Measurements from ENCODE around the gene DIO3. TPM values are rescaled to one million over a fixed set of nuclear protein-coding genes. Genes with fewer than 3 reads are reported as not detected.

The DIO3 gene
- total RNA-seq, 6 experiments from 2014 or later: not detected

DNA sequence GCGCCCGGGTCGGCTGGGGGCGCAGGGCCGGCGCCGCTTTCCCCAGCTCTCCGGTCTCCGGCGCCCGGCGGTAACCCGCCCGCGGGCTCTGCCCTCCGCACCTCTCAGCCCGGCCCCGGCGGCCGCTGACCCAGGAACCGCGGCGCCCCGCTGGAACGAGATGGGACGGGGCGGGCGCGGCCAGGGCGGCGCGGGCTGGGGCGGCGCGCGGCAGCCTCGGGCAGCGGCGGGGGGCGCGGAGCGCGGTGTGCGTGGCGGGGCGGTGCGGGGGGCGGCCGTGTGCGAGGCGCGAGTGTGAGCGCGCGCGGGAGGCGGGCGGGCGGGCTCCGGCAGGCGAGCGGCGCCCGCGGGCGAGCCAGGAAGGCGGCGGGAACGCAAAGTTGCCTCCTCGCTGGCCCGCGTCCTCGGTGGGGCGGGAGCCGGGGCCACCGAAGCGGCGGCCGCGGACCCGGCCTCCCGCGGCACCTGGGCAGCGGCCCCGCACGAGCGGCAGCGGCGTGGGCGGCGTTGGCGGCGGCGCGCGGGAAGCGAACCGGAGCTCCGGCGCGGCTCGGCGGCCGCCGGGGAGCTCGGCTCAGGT, 671 bp upstream of the DIO3 start:
- Mint-ChIP-seq H3K36me3 (ENCODE audit: low read depth) (no peaks in the 10 kb centered on the region), H3K4me1 (ENCODE audit: low read depth) (no peaks in the 10 kb centered on the region), H3K4me3 (no peak overlapping the region), H3K27ac (no peak overlapping the region), H3K9me3 (peaks cover 17% of the 10 kb centered on the region), H3K27me3 (ENCODE audit: insufficient read depth) (peaks cover 21% of the 10 kb centered on the region)
- DNase-seq: no peak
- TF ChIP-seq, protein P1, sequence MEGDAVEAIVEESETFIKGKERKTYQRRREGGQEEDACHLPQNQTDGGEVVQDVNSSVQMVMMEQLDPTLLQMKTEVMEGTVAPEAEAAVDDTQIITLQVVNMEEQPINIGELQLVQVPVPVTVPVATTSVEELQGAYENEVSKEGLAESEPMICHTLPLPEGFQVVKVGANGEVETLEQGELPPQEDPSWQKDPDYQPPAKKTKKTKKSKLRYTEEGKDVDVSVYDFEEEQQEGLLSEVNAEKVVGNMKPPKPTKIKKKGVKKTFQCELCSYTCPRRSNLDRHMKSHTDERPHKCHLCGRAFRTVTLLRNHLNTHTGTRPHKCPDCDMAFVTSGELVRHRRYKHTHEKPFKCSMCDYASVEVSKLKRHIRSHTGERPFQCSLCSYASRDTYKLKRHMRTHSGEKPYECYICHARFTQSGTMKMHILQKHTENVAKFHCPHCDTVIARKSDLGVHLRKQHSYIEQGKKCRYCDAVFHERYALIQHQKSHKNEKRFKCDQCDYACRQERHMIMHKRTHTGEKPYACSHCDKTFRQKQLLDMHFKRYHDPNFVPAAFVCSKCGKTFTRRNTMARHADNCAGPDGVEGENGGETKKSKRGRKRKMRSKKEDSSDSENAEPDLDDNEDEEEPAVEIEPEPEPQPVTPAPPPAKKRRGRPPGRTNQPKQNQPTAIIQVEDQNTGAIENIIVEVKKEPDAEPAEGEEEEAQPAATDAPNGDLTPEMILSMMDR (IDR thresholded peaks at IDR 0.05): no peak

DNA sequence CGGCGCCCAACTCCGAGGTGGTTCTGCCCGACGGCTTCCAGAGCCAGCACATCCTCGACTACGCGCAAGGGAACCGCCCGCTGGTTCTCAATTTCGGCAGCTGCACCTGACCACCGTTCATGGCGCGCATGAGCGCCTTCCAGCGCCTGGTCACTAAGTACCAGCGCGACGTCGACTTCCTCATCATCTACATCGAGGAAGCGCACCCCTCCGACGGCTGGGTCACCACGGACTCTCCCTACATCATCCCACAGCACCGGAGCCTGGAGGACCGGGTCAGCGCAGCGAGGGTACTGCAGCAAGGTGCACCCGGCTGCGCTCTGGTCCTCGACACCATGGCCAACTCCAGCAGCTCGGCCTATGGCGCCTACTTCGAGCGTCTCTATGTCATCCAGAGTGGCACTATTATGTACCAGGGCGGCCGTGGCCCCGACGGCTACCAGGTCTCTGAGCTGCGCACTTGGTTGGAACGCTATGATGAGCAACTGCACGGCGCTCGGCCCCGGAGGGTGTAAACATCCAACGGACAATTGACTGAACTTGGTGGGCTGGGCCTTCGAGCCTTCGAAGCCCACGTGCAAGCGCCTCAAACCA, 699 bp downstream of the DIO3 start:
- H3K27ac Mint-ChIP-seq: no peak overlapping the region
- TF ChIP-seq, protein P1 (IDR thresholded peaks at IDR 0.05): no peak
- peaks cover 34% of the 10 kb centered on the region for H3K27me3 Mint-ChIP-seq (ENCODE audit: insufficient read depth)
- no peak for DNase-seq
- no peaks in the 10 kb centered on the region for H3K4me1 Mint-ChIP-seq (ENCODE audit: low read depth)
- H3K9me3 Mint-ChIP-seq: peaks cover 15% of the 10 kb centered on the region
- no peak overlapping the region for H3K4me3 Mint-ChIP-seq
- no peaks in the 10 kb centered on the region for H3K36me3 Mint-ChIP-seq (ENCODE audit: low read depth)

DNA sequence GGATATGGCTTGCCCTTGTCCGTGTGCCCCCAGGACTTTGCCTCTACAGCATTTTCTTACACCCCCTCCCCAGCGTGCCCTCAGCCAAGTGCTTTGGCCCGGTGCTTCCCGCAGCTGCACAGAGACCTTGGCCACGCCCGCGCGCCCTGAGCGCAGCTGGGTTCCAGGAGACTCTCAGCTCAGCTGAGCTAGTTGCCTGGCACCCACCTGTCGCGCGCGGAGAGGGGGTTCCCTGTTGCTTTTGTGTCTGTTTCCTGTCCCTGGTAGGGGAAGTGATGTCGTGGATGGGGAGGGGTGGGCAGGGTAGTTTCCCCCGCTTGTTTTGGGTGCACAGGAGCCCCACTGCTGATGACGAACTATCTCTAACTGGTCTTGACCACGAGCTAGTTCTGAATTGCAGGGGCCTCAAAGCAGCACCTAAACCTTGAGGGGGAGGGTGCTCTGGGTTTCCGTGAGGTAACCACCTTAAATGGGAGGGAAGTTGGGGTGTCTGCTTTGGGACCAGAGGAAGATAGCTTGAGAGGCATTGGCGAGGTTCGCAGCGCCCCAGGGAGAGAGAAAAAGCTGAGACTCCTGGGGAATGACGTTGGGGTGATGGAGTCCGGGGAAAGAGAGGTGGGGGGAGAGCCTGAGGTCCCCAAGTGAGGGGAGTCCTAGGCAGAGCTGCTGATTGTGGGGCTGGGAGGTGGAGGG, 1.5 kb downstream of the DIO3 start:
- Mint-ChIP-seq H3K4me1 (ENCODE audit: low read depth) (no peaks in the 10 kb centered on the region), H3K27me3 (ENCODE audit: insufficient read depth) (peaks cover 36% of the 10 kb centered on the region), H3K36me3 (ENCODE audit: low read depth) (no peaks in the 10 kb centered on the region), H3K9me3 (peaks cover 15% of the 10 kb centered on the region), H3K27ac (no peak overlapping the region), H3K4me3 (no peak overlapping the region)
- TF ChIP-seq, protein P1 (IDR thresholded peaks at IDR 0.05): no peak
- DNase-seq: no peak

DNA sequence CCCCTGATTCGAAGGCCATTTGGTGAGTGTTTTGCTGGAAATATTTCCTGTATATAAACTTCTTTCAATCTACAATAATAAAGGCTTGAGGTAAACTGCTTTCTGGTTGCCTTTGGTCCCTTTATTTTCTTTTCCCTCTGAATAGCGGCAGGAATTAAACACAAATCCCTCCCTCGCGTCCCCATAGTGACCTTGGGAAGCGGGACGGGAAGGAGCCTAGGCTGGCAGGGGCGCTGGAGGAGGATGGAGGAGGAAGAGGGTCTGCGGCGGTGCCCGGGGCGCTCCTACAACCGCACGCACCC, 2.0 kb downstream of the DIO3 start:
- H3K4me3 Mint-ChIP-seq: no peak overlapping the region

DNA sequence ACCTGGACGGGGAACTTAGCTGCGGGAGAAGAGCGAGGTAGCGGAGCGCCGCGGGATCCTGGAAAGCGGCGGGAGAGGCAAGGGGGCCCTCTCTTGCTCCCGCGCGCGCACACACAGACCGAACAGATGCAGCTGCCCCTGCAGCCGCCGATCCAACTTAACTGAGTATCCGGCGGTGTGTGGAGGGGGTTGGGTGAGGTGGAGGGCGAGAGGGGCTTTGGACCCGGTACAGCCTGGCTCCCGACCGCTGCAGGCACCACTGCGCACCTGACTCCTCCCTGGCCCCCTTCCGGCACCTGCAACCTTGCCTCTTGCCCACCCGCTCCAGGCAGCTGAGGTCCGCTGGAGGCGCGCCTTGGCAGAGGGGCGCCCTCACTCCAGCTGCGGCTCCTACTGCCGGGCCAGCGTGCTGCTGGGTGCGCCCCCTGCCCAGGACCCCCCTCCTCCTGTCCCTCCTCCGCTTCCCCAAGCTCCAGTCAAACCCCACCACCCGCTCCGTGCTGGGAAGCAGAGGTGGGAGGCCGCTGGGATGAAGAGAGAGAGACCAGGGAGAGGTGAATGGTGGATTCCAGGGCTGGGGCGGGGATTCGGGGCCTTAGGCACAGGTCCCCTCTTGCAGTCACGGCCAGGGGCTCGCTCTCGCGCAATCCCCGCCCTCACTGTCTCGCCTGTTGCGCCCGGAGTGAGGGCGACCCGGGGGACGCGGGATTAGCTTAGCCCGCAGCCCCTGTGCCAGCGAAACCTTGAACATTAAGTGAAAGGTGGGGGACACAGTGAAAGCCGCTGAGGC, 2.6 kb downstream of the DIO3 start:
- no peaks in the 10 kb centered on the region for H3K4me1 Mint-ChIP-seq (ENCODE audit: low read depth)
- no peak overlapping the region for H3K27ac Mint-ChIP-seq
- H3K9me3 Mint-ChIP-seq: peaks cover 15% of the 10 kb centered on the region
- H3K27me3 Mint-ChIP-seq (ENCODE audit: insufficient read depth): peaks cover 33% of the 10 kb centered on the region
- H3K36me3 Mint-ChIP-seq (ENCODE audit: low read depth): no peaks in the 10 kb centered on the region
- TF ChIP-seq, protein P1 (IDR thresholded peaks at IDR 0.05): no peak
- no peak for DNase-seq
- H3K4me3 Mint-ChIP-seq: no peak overlapping the region

More for the DNA sequence above, 2.0 kb downstream of the DIO3 start:
- DNase-seq: no peak
- peaks cover 15% of the 10 kb centered on the region for H3K9me3 Mint-ChIP-seq
- H3K4me1 Mint-ChIP-seq (ENCODE audit: low read depth): no peaks in the 10 kb centered on the region
- H3K27ac Mint-ChIP-seq: no peak overlapping the region
- TF ChIP-seq, protein P1 (IDR thresholded peaks at IDR 0.05): no peak
- H3K36me3 Mint-ChIP-seq (ENCODE audit: low read depth): no peaks in the 10 kb centered on the region
- peaks cover 36% of the 10 kb centered on the region for H3K27me3 Mint-ChIP-seq (ENCODE audit: insufficient read depth)

Data from HFFc6 (cell line).